Urinary bladder (tissue), 4 donors: ENCODE measurements around the gene GNG7. TPM values are rescaled to one million over a fixed set of nuclear protein-coding genes. Genes with fewer than 3 reads are reported as not detected.
A peak's percentile ranks its signal among the peaks of the same experiment; 100 is the strongest.
"Not testable (repeated sequence)": the region's sequence is repeated elsewhere in the genome, so short reads cannot be mapped to it uniquely, and the experiment has no call there.

Source experiments
- DNase-seq: peaks from one replicate; pipeline ENCODE4 v3.0.0-alpha.2; 2015; ENCODE audit errors: extremely low spot score
- H3K27ac ChIP-seq: one replicate; pipeline ENCODE4 v1.5.1; 2013; ENCODE audit warnings: low read depth, mild to moderate bottlenecking, moderate library complexity
- H3K36me3 ChIP-seq: one replicate; pipeline ENCODE4 v1.6.1; 2013; ENCODE audit warnings: mild to moderate bottlenecking, moderate library complexity; ENCODE audit not compliant: insufficient read depth
- H3K4me1 ChIP-seq: one replicate; pipeline ENCODE4 v1.6.1; 2013; ENCODE audit warnings: mild to moderate bottlenecking, moderate library complexity; ENCODE audit not compliant: insufficient read depth
- H3K4me3 ChIP-seq: one replicate; pipeline ENCODE4 v1.5.1; 2013; ENCODE audit warnings: low read depth, low read length
- WGBS: extraction: QIAGEN DNeasy Blood & Tissue Kit; methylation state at CpG from one replicate; pipeline ENCODE4 v1.1.7; 2013; 5-methylcytosine and 5-hydroxymethylcytosine counted together
- polyA plus RNA-seq: library from polyadenylated mRNA; stranded (reverse); fragments of 200-250 nt; gene quantifications from one replicate; pipeline ENCODE4 v1.2.3, GENCODE V29; 2013
- total RNA-seq: library from RNA; depleted of rRNA; stranded (reverse); fragments of >200 nt; gene quantifications from one replicate; pipeline ENCODE4 v1.2.3, GENCODE V29; 2014
- donor health status: healthy with polysubstance abuse.
- donor health status: healthy.

The GNG7 gene
- total and polyA plus RNA-seq, 2 donors = 2.8 to 13.9 TPM

DNA sequence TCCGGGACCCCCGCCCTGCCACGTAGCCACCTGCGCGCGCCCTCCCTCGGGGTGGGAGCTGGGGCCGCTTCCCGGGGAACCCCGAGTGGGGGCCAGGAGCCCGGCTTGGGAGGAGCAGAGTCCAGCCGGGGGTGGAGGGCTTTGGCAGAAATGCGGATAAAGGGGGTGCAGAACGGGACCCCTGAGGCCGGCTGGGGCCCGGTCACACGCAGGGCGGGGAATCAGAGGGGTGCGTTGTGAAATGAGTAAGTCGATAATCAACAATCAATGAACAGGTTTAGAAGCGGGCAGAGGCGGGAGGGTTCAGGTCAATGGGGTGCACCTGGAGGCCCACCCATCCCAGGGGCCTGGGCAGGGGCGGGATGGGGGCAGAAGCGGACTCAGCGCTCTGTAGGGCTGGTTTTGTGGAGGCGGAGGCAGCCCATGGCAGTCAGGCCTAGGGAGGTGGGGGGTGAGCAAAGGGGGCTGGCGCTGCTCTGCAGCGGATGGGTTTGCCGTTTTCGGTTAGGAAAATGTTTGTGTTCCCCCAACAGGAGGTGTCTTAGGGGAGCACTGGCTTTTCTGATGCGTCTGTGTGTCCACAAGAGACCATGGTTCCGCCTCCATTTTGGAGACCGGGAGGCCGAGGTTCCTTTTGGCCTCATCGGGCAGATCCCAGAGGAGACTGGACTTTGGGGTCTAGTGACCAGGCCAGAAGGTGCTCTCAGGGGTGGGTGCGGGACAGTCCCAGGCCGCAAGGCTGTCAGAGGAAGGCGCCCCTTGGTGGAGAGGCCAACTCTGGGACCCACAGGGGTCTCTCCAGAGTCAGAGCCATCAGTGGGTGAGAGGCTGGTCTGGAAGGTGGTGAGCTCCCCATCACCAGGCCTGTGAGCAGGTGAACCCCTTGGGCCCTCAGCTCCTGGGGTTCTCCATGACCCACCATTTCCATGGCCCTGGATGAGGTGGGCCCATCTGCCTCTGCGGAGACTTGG is 19.4 kb upstream of the GNG7 start:
- H3K4me1 ChIP-seq = no peaks in the 10 kb centered on the region
- 34% methylated on average over 39 of the region's 39 CpGs for WGBS
- no peaks in the 10 kb centered on the region for H3K36me3 ChIP-seq
- DNase-seq = no peak
- H3K27ac ChIP-seq = no peak overlapping the region
- H3K4me3 ChIP-seq = peak overlapping the region; percentile 54

DNA sequence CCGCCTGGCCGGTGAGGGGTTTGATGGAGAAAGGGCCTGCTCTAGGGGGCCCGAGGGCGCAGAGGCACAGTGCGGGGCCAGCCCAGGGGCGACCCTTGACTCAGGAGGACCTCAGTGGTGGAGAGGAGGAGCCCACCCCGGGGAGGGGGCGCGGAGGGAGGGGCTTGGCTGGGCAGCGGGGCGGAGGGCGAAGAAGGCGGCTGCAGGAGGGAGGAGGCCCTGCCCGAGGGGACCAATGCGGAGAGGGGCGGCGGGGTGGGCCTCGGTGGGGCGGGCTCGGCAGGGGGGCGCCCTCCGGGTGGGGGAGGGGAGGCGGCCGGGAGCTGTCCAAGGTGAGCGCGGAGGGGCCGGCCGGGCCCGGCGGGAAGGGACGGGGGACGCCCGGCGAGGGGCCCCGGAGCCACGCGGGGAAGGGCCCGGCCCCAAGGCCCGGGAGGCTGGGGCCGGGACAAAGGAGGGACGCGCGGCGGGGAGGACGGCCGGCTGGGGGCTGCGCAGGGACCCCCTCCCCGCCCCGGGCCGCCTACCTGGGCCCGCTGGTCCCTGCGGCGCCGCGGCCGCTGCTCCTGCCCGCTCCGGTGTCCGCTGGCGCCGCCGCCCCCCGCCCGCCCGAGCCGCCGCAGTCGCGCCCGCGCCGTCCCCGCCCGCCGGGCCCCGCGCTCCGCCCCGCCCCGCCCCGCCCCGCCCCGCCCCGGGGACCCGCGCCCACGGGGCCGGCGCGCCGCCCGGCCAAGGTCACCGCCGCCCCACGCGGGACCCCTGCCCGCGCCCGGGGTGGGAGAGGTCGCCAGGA is 18.5 kb upstream of the GNG7 start, which contains the start of gene DIRAS1:
DIRAS1 (minus strand) TSS at position 596 of the 793 bp plus-strand sequence. CDS start 3,566 bp downstream, outside the sequence.
- 1% methylated on average over 91 of the region's 100 CpGs for WGBS
- peak within 1 kb of the TSS; percentile 54 for H3K4me3 ChIP-seq
- H3K27ac ChIP-seq = no peak within 1 kb of the TSS
- no peaks in the 10 kb centered on the region for H3K4me1 ChIP-seq
- no peak for DNase-seq
- no peaks in the 10 kb centered on the region for H3K36me3 ChIP-seq

DNA sequence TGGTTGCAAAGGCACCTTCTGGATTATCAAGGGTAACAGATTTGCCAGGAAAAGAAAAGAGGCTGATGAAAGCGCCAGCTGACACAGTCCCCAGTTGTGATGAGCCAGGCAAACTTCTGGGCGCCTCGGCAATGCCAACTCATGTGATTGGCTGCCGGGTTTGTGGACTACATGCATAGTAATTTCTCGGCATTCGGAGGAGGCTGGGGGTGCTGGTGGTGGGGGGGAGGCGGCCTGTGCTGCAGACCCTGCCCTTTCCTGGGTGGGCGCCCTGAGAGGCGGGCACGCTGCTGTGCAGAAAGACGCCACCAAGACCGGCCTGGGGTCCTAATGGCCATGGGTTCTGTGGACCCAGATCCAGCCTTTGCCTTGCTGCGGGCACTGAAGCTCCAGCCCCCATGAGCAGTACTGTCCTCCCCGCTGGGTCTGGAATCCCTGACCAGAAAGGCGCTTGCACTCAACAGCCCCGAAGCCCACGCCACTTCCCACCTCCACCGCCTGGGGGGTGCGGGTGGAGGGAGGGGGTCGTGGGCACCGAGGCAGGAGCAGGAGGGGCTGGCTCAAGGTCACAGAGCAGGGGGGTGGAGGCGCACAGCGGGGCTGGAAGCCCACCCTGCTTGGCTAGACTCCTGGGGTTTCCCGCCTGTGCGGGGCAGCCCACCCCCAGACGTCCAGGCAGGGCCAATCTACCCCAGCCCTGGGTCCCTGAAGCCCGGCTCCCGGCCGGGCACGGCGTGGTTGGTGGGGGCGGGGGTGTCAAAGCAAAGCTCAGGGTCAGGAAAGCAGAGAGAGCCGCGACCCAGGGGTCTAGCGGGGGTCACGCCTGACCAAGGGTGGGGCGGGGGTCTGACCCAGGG is 17.7 kb upstream of the GNG7 start:
- no peak overlapping the region for H3K27ac ChIP-seq
- no peaks in the 10 kb centered on the region for H3K36me3 ChIP-seq
- 7% methylated on average over 37 of the region's 37 CpGs for WGBS
- H3K4me1 ChIP-seq = no peaks in the 10 kb centered on the region
- no peak for DNase-seq
- H3K4me3 ChIP-seq = peak overlapping the region; percentile 54

DNA sequence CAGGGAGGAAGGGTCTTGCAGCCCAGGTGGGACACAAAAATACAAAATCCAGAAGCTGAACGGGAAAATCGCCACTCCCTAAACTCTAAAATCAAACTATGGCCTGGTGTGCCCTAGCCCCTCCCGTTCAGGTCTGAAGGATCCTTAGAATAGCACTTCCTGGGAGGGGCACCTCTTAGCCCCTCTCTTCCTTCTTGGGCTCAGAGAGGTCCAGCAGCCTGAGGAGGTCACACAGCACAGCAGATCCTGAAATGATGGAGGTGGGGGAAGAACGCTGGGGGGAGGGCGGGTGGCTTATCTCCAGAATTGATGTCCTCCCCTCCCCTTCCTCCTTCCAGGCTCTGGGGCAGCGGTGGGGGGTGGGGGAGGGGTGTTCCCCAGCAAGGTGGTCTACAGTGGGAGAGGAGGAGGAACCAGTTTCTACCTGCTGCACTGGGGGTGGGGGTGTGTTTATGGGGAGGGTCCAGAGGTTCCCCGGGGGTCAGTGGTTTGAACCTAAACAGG is 16.8 kb upstream of the GNG7 start:
- DNase-seq = no peak
- H3K36me3 ChIP-seq = no peaks in the 10 kb centered on the region
- WGBS = 56% methylated on average over 7 of the region's 7 CpGs
- no peak overlapping the region for H3K27ac ChIP-seq
- no peak overlapping the region for H3K4me3 ChIP-seq
- H3K4me1 ChIP-seq = no peaks in the 10 kb centered on the region

DNA sequence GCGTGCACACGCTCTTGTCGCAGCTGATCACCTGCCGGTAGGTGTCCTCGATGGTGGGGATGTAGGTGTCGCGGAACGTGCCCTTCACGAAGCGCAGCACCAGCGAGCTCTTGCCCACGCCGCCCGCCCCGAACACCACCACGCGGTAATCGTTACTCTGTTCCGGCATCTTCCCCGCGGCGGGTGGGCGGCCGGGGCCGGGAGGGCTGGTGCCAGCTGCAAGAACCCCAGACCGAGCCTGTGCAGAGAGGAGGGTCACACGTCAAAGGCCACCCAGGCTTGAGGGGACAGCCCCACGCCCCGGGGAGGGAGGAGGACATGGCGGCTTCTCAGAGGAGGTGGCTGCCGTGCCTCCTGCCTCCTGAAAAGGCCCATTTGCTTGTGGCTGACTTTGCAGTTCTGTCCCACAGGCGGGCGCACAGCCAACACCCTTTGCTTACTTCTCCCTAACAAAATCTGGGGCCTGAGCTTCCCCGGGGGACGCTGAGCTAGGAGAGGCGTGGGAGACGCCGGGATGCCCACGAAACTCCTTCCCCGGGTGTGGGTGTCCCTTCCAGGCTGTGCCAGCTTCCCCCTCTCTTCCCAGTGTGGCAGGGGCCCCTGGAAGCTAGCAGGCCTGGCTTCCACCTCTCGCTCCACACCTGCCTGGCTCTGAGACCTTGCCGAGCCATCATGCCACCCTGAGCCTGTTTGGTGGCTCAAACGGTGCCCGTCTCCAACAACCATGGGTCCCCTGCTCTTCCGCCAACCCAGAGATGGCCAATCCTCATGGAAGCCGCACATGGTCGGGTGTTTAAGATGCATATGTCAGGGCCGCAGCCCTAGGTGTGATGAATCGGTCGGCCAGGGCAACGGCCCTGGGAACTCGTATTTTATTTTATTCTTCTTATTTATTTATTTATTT is 15.4 kb upstream of the GNG7 start:
- no peaks in the 10 kb centered on the region for H3K4me1 ChIP-seq
- no peaks in the 10 kb centered on the region for H3K36me3 ChIP-seq
- no peak for DNase-seq
- H3K4me3 ChIP-seq = no peak overlapping the region
- H3K27ac ChIP-seq = no peak overlapping the region
- whole genome bisulfite sequencing = 85% methylated on average over 52 of the region's 52 CpGs

DNA sequence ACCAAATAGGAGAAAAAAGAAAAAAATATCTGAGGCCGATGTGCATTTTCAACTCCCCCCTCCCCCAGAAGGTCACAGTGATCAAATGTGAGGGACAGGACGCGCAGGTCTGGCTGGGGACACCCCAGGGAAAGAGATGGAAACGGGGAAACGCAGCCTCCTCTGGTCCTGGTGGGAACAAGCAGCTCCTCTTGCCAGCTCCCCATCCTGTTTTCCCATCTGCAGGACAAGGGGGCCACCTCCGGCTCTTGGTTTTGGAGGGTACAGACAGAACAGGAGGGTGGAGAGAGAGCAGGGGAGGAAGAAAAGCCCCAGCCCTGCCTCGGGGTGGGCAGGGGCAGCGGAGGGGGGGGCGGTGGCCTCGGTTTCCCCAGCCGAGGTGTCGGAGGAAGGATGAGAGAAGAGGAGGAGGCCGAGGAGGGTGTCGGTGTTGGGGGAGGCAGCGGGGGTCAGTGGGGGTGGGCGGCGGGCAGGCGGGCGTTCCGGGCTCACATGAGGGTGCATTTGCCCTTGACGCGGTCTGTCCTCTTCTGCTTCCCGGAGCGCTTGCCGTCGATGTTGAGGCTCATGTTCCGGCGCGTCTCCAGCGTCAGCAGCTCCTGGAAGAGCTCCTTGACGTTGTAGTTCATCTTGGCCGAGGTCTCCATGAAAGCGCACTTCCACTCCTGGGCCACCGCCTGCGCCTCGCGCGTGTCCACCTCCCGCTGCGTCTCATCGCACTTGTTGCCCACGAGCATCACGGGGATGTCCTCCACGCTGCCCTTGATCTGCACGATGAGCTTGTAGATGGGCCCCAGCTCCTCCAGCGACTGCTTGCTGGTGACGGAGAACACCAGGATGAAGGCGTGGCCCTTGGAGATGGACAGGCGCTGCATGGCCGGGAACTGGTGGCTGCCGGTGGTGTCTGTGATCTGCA is 14.5 kb upstream of the GNG7 start:
- H3K4me3 ChIP-seq = no peak overlapping the region
- H3K27ac ChIP-seq = no peak overlapping the region
- no peaks in the 10 kb centered on the region for H3K36me3 ChIP-seq
- WGBS = 89% methylated on average over 51 of the region's 51 CpGs
- DNase-seq = no peak
- no peaks in the 10 kb centered on the region for H3K4me1 ChIP-seq

DNA sequence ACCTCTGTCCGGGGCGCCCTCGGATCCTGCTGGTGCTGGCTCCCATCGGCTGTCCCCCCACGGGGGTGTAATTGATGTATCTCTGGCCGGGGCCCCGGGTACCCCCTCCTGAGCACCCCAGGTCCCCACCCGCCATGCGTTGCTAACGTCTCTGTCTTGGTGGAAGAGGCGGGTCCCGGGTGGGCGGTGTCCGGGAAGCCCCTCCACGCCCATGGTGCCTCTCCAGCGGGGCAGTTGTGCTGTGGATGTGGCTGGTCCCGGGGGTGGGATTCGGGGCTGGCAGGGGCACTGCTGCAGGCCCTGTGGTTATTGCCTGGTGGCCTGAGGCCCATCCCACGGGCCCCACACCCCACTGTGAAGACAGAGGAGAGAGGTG is 13.8 kb upstream of the GNG7 start:
- H3K27ac ChIP-seq = no peak overlapping the region
- no peak for DNase-seq
- no peaks in the 10 kb centered on the region for H3K36me3 ChIP-seq
- H3K4me3 ChIP-seq = no peak overlapping the region
- H3K4me1 ChIP-seq = no peaks in the 10 kb centered on the region
- WGBS = 90% methylated on average over 19 of the region's 19 CpGs

DNA sequence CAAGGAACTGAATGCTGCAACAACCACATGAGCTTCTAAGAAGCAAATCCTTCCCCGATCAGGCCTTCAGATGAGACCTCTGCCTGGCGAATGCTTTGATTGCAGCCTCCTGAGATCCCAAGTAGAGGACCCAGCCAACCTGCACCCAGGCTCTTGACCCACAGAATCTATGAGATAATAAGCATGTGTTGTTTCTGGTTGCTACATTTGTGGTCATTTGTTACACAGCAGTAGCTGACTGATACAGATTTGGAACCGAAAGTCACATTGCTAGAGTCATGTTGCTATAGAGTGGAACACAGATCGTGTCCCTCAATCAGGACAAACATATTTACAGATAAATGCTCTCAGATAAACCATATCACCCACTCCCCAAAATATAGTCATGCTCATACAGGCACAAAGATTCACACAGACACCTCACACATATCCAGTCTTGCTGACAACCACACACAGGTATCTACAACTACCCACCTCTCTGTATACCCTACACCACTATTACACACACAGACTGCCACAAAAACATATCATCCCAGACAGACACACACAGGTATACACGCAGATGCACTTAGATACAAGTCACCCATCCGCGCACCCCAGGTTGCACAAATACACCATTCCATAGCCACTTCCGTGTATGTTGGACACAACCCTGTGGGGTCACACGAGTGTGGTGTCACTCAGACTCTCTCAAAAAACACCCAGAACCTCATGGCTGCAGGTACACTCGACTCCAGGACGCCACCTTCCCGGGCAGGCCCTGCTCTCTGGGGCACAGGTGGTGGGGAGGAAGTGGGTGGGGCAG is 13.2 kb upstream of the GNG7 start:
- no peak for DNase-seq
- no peaks in the 10 kb centered on the region for H3K4me1 ChIP-seq
- no peak overlapping the region for H3K27ac ChIP-seq
- 95% methylated on average over 12 of the region's 12 CpGs for WGBS
- H3K36me3 ChIP-seq = no peaks in the 10 kb centered on the region
- no peak overlapping the region for H3K4me3 ChIP-seq

DNA sequence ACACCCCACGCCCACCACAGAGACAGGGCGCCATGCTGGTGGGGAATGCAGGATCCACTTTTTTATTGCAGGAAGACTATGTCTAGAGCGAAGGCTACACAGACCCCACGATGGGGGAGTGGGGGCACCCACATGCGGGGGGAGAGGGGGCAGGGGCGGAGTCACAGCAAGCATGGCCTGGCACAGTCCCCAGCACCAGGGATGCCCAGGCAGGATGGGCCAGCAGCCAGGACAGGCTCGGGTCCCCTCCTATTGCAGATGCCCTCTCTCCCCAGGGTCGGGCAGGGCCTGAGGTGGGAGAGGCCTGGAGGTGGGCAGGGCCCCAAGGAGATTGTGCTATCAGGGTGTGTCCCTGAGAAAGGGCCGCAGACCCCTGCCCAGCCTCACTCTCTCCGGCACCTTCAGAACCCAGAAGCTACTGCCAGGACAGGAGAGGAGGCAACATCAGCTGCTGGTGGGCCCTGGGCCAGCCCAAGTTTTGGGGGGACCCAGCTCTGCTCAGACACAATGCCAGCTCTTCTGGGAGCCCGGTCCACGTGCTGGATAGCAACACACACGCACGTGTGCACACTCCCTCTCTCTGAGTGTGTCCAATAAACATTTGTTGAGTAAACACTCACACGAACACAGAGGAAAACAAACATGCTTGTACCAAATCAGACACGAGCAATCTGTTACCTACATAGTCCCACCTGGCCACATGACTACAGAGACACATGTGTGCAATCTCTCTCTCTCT is 12.2 kb upstream of the GNG7 start:
- WGBS = 81% methylated on average over 16 of the region's 16 CpGs
- no peak for DNase-seq
- H3K36me3 ChIP-seq = no peaks in the 10 kb centered on the region
- no peak overlapping the region for H3K27ac ChIP-seq
- H3K4me1 ChIP-seq = no peaks in the 10 kb centered on the region
- no peak overlapping the region for H3K4me3 ChIP-seq

DNA sequence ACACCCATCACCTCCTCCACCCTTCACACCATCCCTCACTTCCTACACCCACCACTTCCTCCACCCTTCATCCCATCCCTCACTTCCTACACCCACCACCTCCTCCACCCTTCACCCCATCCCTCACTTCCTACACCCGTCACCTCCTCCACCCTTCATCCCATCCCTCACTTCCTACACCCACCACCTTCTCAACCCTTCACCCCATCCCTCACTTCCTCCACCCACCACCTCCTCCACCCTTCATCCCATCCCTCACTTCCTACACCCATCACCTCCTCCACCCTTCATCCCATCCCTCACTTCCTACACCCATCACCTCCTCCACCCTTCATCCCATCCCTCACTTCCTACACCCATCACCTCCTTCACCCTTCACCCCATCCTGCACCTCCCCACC is 11.6 kb upstream of the GNG7 start:
- not testable (repeated sequence) for H3K4me3 ChIP-seq

More for the DNA sequence above, 11.6 kb upstream of the GNG7 start:
- DNase-seq, H3K36me3 ChIP-seq, H3K27ac ChIP-seq, H3K4me1 ChIP-seq: not testable (repeated sequence)
- WGBS = 53% methylated on average over 1 of the region's 1 CpG
